IPS-18a (cell line): ENCODE measurements around the gene PLEKHD1.

Experiments used
- H3K27ac ChIP-seq: one replicate; pipeline ENCODE4 v1.5.1; 2013; ENCODE audit warnings: low read length
- H3K27me3 ChIP-seq: one replicate; pipeline ENCODE4 v1.6.1; 2013; ENCODE audit warnings: mild to moderate bottlenecking, low read length; ENCODE audit not compliant: control insufficient read depth, insufficient read depth
- H3K36me3 ChIP-seq: one replicate; pipeline ENCODE4 v1.6.1; 2013; ENCODE audit warnings: low read depth, low read length; ENCODE audit not compliant: control insufficient read depth
- H3K4me1 ChIP-seq: one replicate; pipeline ENCODE4 v1.6.1; 2013; ENCODE audit warnings: low read depth, low read length; ENCODE audit not compliant: control insufficient read depth
- H3K4me3 ChIP-seq: one replicate; pipeline ENCODE4 v1.5.1; 2013; ENCODE audit warnings: low read length
- H3K9ac ChIP-seq: one replicate; pipeline ENCODE4 v1.6.1; 2013; ENCODE audit warnings: mild to moderate bottlenecking, low read length, moderate library complexity
- H3K9me3 ChIP-seq: one replicate; pipeline ENCODE4 v1.6.1; 2013; ENCODE audit warnings: low read depth, low read length; ENCODE audit not compliant: control insufficient read depth

PLEKHD1 gene

DNA sequence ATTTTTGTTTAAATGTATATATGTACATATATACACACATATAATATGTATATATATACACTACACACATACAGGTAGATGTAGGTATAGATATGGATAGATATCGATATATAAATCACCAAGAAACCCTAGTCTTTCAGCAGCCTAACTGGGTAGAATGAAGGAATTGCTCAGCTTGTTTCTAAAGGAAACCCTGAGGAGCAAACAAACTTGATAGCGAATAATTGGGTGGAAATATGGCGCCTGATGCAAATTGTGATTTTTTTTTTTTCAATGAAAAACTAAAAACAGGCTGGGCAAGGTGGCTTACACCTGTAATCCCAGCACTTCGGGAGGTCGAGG is 90.4 kb downstream of the PLEKHD1 start:
- H3K4me1 ChIP-seq: no peaks in the 10 kb centered on the region
- no peak overlapping the region for H3K9ac ChIP-seq
- peaks cover 53% of the 10 kb centered on the region for H3K27me3 ChIP-seq
- H3K36me3 ChIP-seq: no peaks in the 10 kb centered on the region
- H3K27ac ChIP-seq: no peak overlapping the region
- H3K9me3 ChIP-seq: no peaks in the 10 kb centered on the region
- H3K4me3 ChIP-seq: peak overlapping the region; percentile 66

DNA sequence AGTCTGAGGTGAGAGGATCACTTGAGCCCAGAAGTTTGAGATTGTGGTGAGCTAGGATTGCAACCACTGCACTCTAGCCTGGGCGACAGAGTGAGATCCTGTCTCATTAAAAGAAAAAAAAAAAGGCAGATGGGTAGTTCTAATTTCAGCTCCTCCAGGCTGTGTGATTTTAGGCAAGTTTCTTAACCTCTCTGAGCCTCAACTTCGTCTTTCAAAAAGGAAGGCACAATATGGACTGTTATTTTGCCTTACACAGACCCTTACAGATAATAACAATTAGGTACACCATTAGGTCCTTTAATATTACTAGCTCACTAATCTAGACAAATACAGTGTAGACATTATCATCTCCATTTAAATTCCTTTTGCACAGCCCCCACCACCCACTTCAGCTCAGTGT is 94.9 kb downstream of the PLEKHD1 start:
- Histone ChIP-seq H3K27ac (no peak overlapping the region), H3K36me3 (no peaks in the 10 kb centered on the region), H3K9ac (no peak overlapping the region)

DNA sequence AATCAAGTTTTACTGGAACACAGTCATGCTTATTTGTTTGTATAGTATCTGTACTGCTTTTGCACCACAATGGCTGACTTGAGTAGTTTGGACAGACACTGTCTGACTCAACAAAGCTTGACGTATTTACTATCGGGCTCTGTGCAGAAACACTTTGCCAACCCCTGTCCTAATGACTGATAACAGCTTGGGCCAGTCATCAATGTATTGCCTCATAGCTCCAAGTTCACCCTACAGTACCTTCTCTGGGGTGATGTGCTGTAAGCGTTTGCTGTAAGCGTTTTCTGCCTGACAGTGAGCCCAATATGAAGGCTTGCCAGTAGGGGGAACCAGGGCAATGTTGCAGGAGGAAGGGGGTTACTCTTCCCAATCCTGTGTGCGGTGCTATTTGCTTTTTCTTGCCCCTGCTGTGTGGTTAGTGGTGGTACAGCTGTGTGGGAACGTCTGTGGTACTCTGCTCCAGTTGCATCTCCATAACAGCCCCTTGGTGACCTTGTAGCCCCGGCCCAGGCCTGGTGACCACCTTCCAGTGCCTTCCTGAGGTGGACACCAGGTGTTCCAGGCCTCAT is 95.6 kb downstream of the PLEKHD1 start:
- H3K4me3 ChIP-seq: no peak overlapping the region
- peaks cover 4% of the 10 kb centered on the region for H3K27me3 ChIP-seq
- H3K36me3 ChIP-seq: no peaks in the 10 kb centered on the region
- no peaks in the 10 kb centered on the region for H3K9me3 ChIP-seq
- no peak overlapping the region for H3K9ac ChIP-seq
- H3K4me1 ChIP-seq: no peaks in the 10 kb centered on the region
- H3K27ac ChIP-seq: no peak overlapping the region

More for the DNA sequence above, 94.9 kb downstream of the PLEKHD1 start:
- H3K4me1 ChIP-seq: no peaks in the 10 kb centered on the region
- H3K9me3 ChIP-seq: no peaks in the 10 kb centered on the region
- H3K4me3 ChIP-seq: no peak overlapping the region
- peaks cover 8% of the 10 kb centered on the region for H3K27me3 ChIP-seq
